K562 treated with DMSO at 1 percent for 12 hours (cell line): ENCODE results near the gene QPCTL. TPM values are rescaled to one million over a fixed set of nuclear protein-coding genes. Genes with fewer than 3 reads are reported as not detected.

Source experiments
- total RNA-seq: library from RNA; unstranded; fragments of 300-600 nt; gene quantifications from 2 replicates; pipeline ENCODE4 v1.2.3, GENCODE V29; 2022; ENCODE audit not compliant: insufficient read depth

Gene QPCTL
- 23.9 and 24.7 TPM in 2 replicates for total RNA-seq

GRCh38 chr19:45692187-45693105 lies at the start of gene QPCTL:
Gene QPCTL (plus strand): TSS chr19:45692666. CDS start chr19:45692704, 38 bp downstream.

GRCh38 chr19:45667620-45668341 lies 24.7 kb upstream of the QPCTL start, which contains the start of gene GIPR:
Gene GIPR (plus strand): TSS chr19:45668221. CDS start chr19:45669521, 1,300 bp downstream.

DNA sequence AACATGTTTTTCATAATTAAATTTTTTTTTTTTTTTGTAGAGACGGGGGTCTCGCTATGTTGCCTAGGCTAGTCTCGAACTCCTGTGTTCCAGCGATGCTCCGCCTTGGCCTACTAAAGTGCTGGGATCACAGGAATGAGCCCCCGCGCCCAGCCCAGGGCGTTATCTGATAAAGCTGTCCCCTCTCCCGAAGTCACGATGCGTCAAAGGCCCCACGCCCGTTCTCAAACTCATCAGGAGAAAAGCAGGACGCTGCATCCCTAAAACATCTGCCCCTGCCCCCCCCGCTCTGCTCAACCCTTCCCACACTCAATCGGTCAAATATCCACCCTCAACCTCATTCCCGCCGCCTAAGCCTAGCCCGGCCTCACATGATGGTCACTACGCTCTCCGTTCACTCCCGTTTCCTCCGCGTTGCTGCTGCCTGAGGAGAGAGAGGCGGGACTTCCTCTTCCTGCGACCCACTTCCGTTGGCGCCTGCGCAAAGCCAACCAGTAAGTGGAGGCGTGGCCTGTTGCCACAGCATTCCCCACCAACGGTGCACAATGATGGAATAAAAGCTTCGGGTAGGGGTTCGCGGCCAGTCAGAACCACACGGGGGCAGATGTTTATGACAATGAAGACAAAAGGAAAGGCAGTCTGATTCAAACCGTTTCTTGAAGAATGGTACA lies 815 bp upstream of the QPCTL start, which contains the start of gene SNRPD2:
TSS of gene SNRPD2 (minus strand) at position 438 of the 671 bp plus-strand sequence. CDS start at position 373, 65 bp downstream.

DNA sequence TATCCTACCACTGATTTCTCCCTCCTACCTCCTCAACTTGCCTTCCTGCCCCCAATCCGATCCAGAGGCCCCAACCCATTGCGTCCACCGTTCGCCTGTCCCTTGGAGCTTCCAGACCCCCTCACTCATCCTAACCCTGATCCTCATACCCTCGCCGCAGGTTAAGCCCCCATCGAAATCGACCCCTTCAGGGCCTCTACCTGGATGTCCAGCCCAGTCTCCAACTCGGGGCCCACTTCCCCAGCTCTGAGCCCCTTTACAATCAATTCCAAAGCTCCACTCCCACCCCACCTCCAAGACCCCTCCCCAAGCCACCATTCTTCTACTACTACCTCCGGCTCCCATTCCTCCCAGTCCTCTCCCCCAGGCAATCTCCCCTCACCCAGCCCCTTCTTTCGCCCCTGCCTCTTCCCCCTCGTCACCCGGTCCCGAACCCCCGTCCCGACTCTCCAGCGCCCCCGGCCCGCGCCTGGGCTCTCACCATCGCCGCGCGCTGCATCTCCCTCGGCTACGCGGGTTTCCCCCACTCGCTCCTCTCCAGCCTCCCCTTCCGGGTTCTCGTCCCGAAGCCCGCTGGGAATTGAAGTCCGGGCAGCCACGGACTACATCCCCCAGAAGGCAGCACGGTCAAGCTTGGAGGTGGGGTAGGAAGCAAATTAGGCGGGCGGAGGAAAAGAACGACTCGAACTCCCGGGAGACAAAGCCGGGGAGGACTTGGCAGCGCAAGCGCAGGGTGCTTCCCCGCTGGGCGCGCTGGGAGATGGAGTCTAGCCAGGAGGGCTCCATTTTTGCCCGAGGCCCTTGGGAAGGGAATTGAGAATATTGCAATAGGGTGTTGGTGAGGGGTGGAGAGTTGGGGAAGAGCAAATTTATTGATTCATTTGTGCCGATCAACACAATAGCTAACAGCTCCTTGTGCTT lies 38.2 kb downstream of the QPCTL start, which contains the start of gene FBXO46:
TSS of gene FBXO46 (minus strand) at position 529 of the 921 bp plus-strand sequence. CDS start 17,401 bp downstream, outside the sequence.

DNA sequence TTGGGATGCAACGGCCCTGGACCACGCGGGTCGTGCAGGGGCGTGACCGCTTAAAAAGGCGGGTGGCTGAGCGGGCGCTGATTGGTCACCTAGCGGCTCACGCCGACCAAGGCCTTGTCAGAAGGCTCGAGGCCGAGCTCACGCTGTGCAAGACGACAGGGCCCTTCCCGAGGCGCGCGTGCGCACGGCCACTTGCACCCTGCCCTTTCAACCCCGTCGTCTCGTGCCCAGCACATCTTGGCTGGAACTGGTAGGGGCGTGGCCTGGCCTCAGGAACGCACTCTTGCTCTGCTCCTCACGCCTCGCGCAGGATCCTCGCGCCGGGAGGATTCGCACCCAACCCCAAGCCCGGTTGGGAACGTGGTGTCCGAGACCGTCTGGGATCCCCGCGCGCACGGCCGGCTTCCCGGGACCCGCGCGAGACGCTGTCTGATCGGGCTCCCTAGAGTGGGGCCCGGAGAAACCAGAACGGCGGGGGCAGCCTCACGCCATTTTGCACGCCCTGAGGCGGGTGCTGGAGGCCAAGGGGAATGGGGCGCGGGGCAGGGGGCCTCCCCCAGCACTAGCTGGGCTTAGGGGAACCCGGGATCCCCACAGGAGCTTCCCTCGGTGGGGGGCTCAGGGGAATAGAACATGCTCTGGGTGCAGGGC lies 40.8 kb downstream of the QPCTL start, which contains the start of gene MEIOSIN:
TSS of gene MEIOSIN (plus strand) at position 280 of the 651 bp plus-strand sequence. CDS start 1,938 bp downstream, outside the sequence.

Other genes with a start within 250 kb of the QPCTL start
- 1.1 and 1.5 TPM in 2 replicates for gene FOSB, start 224.7 kb upstream of the QPCTL start, total RNA-seq
- 66.8 and 81.5 TPM in 2 replicates for gene RTN2, start 195.6 kb upstream of the QPCTL start, total RNA-seq
- gene PPM1N, start 194.2 kb upstream of the QPCTL start, total RNA-seq: 8.9 and 12.3 TPM in 2 replicates
- 106 and 111 TPM in 2 replicates for gene VASP, start 185.2 kb upstream of the QPCTL start, total RNA-seq
- 6.0 and 15.1 TPM in 2 replicates for gene OPA3, start 107.9 kb upstream of the QPCTL start, total RNA-seq
- gene GPR4, start 90.5 kb upstream of the QPCTL start, total RNA-seq: not detected in 2 replicates
- gene EML2, start 53.3 kb upstream of the QPCTL start, total RNA-seq: 46.6 and 69.9 TPM in 2 replicates
- 7.3 and 23.2 TPM in 2 replicates for gene GIPR, start 24.4 kb upstream of the QPCTL start, total RNA-seq
- gene SNRPD2, start 713 bp upstream of the QPCTL start, total RNA-seq: 589 and 1,120 TPM in 2 replicates
- gene FBXO46, start 38.2 kb downstream of the QPCTL start, total RNA-seq: 12.9 and 19.2 TPM in 2 replicates
- gene MEIOSIN, start 40.8 kb downstream of the QPCTL start, total RNA-seq: 0.58 and 0.67 TPM in 2 replicates
- 19.0 and 23.3 TPM in 2 replicates for gene SIX5, start 76.6 kb downstream of the QPCTL start, total RNA-seq
- 65.5 and 70.4 TPM in 2 replicates for gene DMPK, start 89.8 kb downstream of the QPCTL start, total RNA-seq
- gene DMWD, start 100.2 kb downstream of the QPCTL start, total RNA-seq: 16.9 and 47.7 TPM in 2 replicates
- gene RSPH6A, start 122.6 kb downstream of the QPCTL start, total RNA-seq: not detected in 2 replicates
- gene SYMPK, start 170.5 kb downstream of the QPCTL start, total RNA-seq: 73.8 and 84.3 TPM in 2 replicates
- gene FOXA3, start 171.7 kb downstream of the QPCTL start, total RNA-seq: 6.2 and 6.6 TPM in 2 replicates
- gene IRF2BP1, start 193.5 kb downstream of the QPCTL start, total RNA-seq: 49.2 and 50.1 TPM in 2 replicates
- gene MYPOP, start 209.9 kb downstream of the QPCTL start, total RNA-seq: 12.5 and 13.2 TPM in 2 replicates
- not detected in 2 replicates for gene NANOS2, start 222.1 kb downstream of the QPCTL start, total RNA-seq